HUES64 (cell line): ENCODE results near the gene RPRD2.

Source experiments
- H3K27ac ChIP-seq: 2 replicates; pipeline ENCODE4 v1.7.0; 2013; ENCODE audit warnings: low read depth, low read length, inconsistent platforms
- H3K27me3 ChIP-seq: 2 replicates; pipeline ENCODE4 v1.6.1; 2013; ENCODE audit warnings: mild to moderate bottlenecking, low read length; ENCODE audit not compliant: insufficient read depth
- H3K36me3 ChIP-seq: 2 replicates; pipeline ENCODE4 v1.6.1; 2013; ENCODE audit warnings: mild to moderate bottlenecking, low read length; ENCODE audit not compliant: insufficient read depth
- H3K4me1 ChIP-seq: 2 replicates; pipeline ENCODE4 v1.6.1; 2013; ENCODE audit warnings: mild to moderate bottlenecking, low read length, moderate library complexity; ENCODE audit not compliant: insufficient read depth
- H3K4me3 ChIP-seq: 2 replicates; pipeline ENCODE4 v1.5.1; 2013; ENCODE audit warnings: mild to moderate bottlenecking, low read length, moderate library complexity
- H3K9ac ChIP-seq: 2 replicates; pipeline ENCODE4 v1.6.1; 2013; ENCODE audit warnings: mild to moderate bottlenecking, low read depth, low read length
- H3K9me3 ChIP-seq: 2 replicates; pipeline ENCODE4 v1.6.1; 2013; ENCODE audit warnings: low read depth, low read length; ENCODE audit not compliant: insufficient read depth
- WGBS: fragments of 150-250, 120-280 bp; methylation state at CpG from one replicate; pipeline ENCODE4 v1.1.7; 2013; ENCODE audit warnings: missing lambda C conversion rate; 5-methylcytosine and 5-hydroxymethylcytosine counted together

The RPRD2 gene

DNA sequence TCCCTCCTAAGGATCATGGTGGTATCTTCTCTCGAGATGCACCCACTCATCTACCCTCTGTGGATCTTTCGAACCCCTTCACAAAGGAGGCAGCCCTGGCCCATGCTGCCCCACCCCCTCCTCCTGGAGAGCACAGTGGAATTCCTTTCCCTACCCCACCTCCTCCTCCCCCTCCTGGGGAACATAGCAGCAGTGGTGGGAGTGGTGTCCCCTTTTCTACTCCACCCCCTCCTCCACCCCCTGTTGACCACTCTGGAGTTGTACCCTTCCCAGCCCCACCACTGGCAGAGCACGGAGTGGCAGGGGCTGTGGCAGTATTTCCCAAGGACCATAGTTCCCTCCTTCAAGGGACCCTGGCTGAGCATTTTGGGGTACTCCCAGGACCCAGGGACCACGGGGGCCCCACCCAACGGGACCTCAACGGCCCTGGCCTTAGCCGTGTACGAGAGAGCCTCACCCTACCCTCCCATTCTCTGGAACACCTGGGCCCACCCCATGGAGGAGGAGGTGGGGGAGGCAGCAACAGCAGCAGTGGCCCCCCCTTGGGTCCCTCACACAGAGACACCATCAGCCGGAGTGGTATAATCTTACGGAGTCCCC, 108.8 kb downstream of the RPRD2 start:
- H3K27ac ChIP-seq, result peak overlapping the region; percentile 38; the same call in 1 of the 2 replicates
- 91% methylated on average over 8 of the region's 10 CpGs for WGBS
- H3K27me3 ChIP-seq, result no peaks in the 10 kb centered on the region
- no peak overlapping the region for H3K4me3 ChIP-seq
- no peaks in the 10 kb centered on the region for H3K9me3 ChIP-seq
- H3K36me3 ChIP-seq, result peaks cover 51% of the 10 kb centered on the region
- no peaks in the 10 kb centered on the region for H3K4me1 ChIP-seq
- H3K9ac ChIP-seq, result no peak overlapping the region

DNA sequence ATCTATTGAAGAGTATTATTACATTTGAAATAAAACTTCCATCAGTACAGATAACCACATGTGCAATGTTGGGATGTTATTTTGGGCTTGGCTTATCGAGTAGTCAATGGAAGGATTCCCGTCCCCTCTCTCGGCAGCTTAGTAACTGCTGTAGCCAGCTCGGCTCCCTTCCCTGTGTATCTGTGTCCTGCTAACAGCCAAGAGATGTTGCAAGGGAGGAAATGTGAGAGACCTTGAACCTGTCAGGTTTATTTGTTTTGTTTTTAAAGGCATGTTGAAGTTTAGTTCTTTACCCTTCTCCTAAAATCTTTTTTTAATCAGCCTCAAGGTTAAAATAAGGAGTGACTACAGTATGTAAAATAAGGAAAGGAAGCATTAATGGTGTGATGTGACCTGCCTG, 109.7 kb downstream of the RPRD2 start:
- H3K4me1 ChIP-seq, result no peaks in the 10 kb centered on the region
- H3K36me3 ChIP-seq, result peaks cover 46% of the 10 kb centered on the region
- no peaks in the 10 kb centered on the region for H3K9me3 ChIP-seq
- WGBS, result 88% methylated on average over 4 of the region's 4 CpGs
- no peak overlapping the region for H3K27ac ChIP-seq
- no peak overlapping the region for H3K9ac ChIP-seq
- no peaks in the 10 kb centered on the region for H3K27me3 ChIP-seq
- H3K4me3 ChIP-seq, result no peak overlapping the region

- WGBS, result 76% methylated on average over 4 of the region's 4 CpGs
- H3K36me3 ChIP-seq, result peaks cover 38% of the 10 kb centered on the region
- H3K9ac ChIP-seq, result no peak overlapping the region
- H3K9me3 ChIP-seq, result no peaks in the 10 kb centered on the region
- H3K27ac ChIP-seq, result no peak overlapping the region
- no peaks in the 10 kb centered on the region for H3K4me1 ChIP-seq
- no peaks in the 10 kb centered on the region for H3K27me3 ChIP-seq
- no peak overlapping the region for H3K4me3 ChIP-seq
Measured at GRCh38 chr1:150474869-150475268, 110.9 kb downstream of the RPRD2 start.

DNA sequence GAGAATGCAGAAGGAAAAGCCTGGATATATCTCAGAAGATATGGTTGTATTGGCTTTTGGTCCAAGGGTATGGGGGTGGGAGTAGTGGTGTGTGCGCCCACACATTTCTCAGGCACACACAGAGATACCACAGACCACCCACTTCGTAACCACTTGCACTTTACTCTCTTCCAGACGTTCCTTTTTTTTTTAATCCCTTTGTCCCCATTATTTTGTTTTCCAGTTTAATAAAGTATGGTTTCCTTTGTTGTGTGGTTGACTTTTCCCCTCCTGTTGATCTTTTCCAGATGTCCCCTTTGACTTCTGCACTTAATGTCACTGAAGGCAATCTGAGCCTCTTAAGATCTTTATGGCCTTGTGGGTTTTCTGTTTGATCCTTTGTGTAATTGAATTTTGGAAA, 112.8 kb downstream of the RPRD2 start:
- Histone ChIP-seq H3K9ac (no peak overlapping the region), H3K4me1 (no peaks in the 10 kb centered on the region), H3K4me3 (no peak overlapping the region), H3K9me3 (no peaks in the 10 kb centered on the region), H3K27ac (no peak overlapping the region), H3K36me3 (peaks cover 20% of the 10 kb centered on the region), H3K27me3 (no peaks in the 10 kb centered on the region)
- WGBS, result no CpG with 5 or more reads among the region's 3 CpGs

DNA sequence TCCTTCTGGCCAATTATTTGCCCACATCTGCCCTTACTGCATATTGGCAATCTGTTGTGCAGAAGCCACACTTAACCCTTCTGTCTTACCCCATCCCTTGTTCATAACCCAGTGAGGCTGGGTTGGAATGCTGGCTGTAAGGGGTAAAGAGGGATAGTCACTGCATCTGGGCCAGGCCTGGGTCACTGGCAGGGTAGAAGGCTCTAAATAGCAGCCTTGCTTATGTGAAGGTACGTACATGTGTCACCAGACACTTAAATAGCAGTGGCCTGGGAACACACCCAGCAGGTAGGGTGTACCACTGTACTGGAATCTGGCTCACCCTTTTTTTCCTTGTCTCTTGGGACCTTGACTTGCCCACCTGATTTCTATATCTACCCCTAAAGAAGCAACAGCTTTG, 113.4 kb downstream of the RPRD2 start:
- H3K27me3 ChIP-seq, result no peaks in the 10 kb centered on the region
- H3K27ac ChIP-seq, result no peak overlapping the region
- no peak overlapping the region for H3K9ac ChIP-seq
- no peaks in the 10 kb centered on the region for H3K9me3 ChIP-seq
- H3K36me3 ChIP-seq, result peaks cover 14% of the 10 kb centered on the region
- H3K4me3 ChIP-seq, result no peak overlapping the region
- 86% methylated on average over 1 of the region's 1 CpG for WGBS
- no peaks in the 10 kb centered on the region for H3K4me1 ChIP-seq

GRCh38 chr1:150477733-150478132, 113.8 kb downstream of the RPRD2 start:
- no peak overlapping the region for H3K27ac ChIP-seq
- peaks cover 10% of the 10 kb centered on the region for H3K36me3 ChIP-seq
- WGBS, result 88% methylated on average over 4 of the region's 4 CpGs
- no peak overlapping the region for H3K9ac ChIP-seq
- no peaks in the 10 kb centered on the region for H3K9me3 ChIP-seq
- no peaks in the 10 kb centered on the region for H3K27me3 ChIP-seq
- no peaks in the 10 kb centered on the region for H3K4me1 ChIP-seq
- no peak overlapping the region for H3K4me3 ChIP-seq

GRCh38 chr1:150479370-150479769, 115.4 kb downstream of the RPRD2 start:
- Histone ChIP-seq H3K4me1 (no peaks in the 10 kb centered on the region), H3K4me3 (no peak overlapping the region), H3K27ac (no peak overlapping the region), H3K27me3 (no peaks in the 10 kb centered on the region), H3K9ac (no peak overlapping the region), H3K36me3 (no peaks in the 10 kb centered on the region), H3K9me3 (no peaks in the 10 kb centered on the region)
- 82% methylated on average over 2 of the region's 4 CpGs for WGBS

DNA sequence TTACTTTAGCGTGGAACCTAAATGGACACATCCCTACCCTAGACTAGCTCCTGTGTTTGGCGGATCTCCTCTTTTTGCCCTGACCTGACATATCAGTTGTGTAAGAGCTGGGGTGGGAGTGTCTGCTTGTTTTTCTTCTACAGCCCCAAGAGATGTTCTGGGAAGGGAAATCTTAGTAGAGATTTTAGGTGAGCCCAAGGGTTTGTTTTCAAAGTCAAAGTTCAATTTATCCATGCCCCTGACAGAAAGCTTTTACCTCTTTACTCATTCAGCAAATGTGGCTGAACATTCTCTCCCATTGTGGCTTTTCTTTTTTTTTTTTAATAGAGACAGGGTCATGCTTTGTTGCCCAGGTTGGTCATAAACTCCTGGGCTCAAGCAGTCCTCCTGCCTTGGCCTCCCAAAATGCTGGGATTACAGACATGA, 116.0 kb downstream of the RPRD2 start:
- H3K27ac ChIP-seq, result no peak overlapping the region
- H3K9ac ChIP-seq, result no peak overlapping the region

DNA sequence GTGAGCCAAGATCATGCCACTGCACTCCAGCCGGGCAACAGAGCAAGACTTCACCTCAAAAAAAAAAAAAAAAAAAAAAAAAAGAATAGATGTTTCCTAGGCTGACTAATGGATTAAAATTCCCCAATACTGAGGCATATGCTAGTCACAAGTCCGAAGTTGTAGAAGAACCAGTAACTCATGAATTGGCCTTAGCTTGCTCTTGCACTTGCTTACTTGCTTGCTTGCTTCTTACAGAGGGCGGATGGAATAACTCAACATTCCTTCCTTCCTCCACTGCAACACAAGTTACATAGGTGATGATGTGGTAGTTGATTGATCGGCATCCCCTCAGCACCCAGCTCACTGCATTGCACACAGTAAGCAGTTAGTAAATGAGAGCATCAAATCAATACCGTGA, 120.5 kb downstream of the RPRD2 start:
- 81% methylated on average over 2 of the region's 5 CpGs for WGBS
- Histone ChIP-seq H3K9ac (no peak overlapping the region), H3K36me3 (peaks cover 8% of the 10 kb centered on the region), H3K27me3 (no peaks in the 10 kb centered on the region), H3K4me1 (no peaks in the 10 kb centered on the region), H3K27ac (no peak overlapping the region), H3K9me3 (no peaks in the 10 kb centered on the region), H3K4me3 (no peak overlapping the region)

More for the DNA sequence above, 116.0 kb downstream of the RPRD2 start:
- H3K36me3 ChIP-seq, result no peaks in the 10 kb centered on the region
- H3K9me3 ChIP-seq, result no peaks in the 10 kb centered on the region
- H3K4me3 ChIP-seq, result no peak overlapping the region
- no peaks in the 10 kb centered on the region for H3K4me1 ChIP-seq
- WGBS, result 74% methylated on average over 2 of the region's 2 CpGs
- no peaks in the 10 kb centered on the region for H3K27me3 ChIP-seq

DNA sequence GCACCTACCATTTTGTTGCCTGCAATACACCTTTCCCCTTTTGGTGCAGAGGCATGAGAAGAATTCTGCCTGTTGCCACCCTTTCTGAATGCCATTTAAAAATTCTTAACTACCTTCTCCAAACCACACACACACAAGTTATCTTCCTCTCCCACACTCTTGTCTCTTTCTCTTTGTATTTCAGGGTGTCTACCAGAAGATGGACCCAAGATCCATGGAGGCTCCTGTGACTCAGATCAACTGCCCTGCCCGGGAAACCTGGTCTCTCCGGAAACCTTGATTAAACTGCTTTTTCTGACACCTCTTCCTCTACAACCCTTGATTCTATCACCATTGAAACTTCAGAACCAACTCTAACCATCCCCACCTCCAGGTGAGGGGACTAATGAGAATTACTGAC, 120.9 kb downstream of the RPRD2 start:
- Histone ChIP-seq H3K27me3 (no peaks in the 10 kb centered on the region), H3K4me1 (no peaks in the 10 kb centered on the region), H3K9me3 (no peaks in the 10 kb centered on the region), H3K36me3 (peaks cover 13% of the 10 kb centered on the region), H3K9ac (no peak overlapping the region), H3K4me3 (no peak overlapping the region), H3K27ac (no peak overlapping the region)
- WGBS, result 53% methylated on average over 2 of the region's 2 CpGs

- Histone ChIP-seq H3K9me3 (no peaks in the 10 kb centered on the region), H3K4me1 (no peaks in the 10 kb centered on the region), H3K4me3 (peak within 1 kb of the TSS; percentile 73), H3K9ac (peak within 1 kb of the TSS; percentile 79), H3K27me3 (no peaks in the 10 kb centered on the region), H3K27ac (peak within 1 kb of the TSS; percentile 25; the same call in 1 of the 2 replicates), H3K36me3 (peaks cover 32% of the 10 kb centered on the region)
- WGBS, result 1% methylated on average over 29 of the region's 30 CpGs
Measured at GRCh38 chr1:150486966-150487762, 123.2 kb downstream of the RPRD2 start, which contains the start of gene TARS2. TSS of gene TARS2 (plus strand) at chr1:150487419. CDS start at chr1:150487451, 32 bp downstream.
